ENCODE data around the gene SNF8.

Gene SNF8

DNA sequence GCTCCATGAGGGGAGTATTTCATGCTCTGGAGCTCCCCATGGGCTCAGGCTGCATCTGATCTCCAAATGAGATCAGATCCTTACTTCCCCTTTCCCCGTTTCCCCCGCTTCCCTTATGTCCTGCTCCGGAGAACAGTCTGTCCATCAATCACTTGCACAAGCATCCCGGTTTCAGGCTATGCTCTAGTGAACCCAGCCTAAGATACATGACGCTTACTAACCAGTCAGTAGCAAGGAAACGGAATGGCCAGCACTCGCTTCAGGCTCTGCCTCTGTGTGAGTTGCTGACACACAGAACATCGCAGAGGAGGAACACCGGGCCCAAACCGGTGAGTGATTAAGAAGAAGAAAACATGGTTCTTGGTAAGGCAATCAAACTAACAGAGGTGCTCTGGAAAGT, 61.5 kb downstream of the SNF8 start:
- no peak for DNase-seq

DNA sequence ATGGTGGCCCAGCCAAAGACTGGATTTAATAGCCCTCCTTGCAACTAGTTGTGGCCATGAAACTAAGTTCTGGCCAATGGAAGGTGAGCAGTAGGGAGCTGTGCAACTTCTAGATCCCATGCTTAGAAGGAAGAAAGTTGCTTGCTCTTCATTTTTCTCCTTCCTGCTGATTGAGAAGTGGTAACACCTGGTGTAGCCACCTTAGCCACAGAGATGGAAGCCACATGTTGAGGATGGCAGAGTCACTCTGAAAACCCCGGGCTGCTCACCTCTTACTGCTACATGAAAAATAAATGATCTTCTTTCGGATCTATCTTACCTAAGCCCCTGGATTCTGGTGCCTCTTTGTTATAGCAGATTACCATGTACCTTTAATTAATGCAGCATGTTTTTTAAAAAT, 62.4 kb downstream of the SNF8 start:
- no peak for DNase-seq

Measured in NCI-H1436 (cell line).